Thyroid gland (tissue), 4 donors: ENCODE results near the gene C19orf47.

ENCODE experiments used
- POLR2A ChIP-seq, 2 donors: fragments of 450-650 bp; IDR thresholded peaks; one replicate each; pipeline ENCODE4 v1.6.1; 2017; ENCODE audit warnings: antibody characterized with exemption in 2 of 2, mild to moderate bottlenecking in 2 of 2, moderate library complexity in 1 of 2
- TF ChIP-seq, protein P1 (sequence below), 6 experiments: fragments of 200-600 bp in 3 of 6; fragments of 450-650 bp in 3 of 6; sonication (generic) in 3 of 6; IDR thresholded peaks; one replicate each; pipeline ENCODE4 v1.5.1; 2016 to 2019; ENCODE audit warnings: antibody characterized with exemption in 6 of 6, mild to moderate bottlenecking in 2 of 6, inconsistent platforms in 1 of 6, moderate library complexity in 1 of 6

- TF ChIP-seq, protein P1, sequence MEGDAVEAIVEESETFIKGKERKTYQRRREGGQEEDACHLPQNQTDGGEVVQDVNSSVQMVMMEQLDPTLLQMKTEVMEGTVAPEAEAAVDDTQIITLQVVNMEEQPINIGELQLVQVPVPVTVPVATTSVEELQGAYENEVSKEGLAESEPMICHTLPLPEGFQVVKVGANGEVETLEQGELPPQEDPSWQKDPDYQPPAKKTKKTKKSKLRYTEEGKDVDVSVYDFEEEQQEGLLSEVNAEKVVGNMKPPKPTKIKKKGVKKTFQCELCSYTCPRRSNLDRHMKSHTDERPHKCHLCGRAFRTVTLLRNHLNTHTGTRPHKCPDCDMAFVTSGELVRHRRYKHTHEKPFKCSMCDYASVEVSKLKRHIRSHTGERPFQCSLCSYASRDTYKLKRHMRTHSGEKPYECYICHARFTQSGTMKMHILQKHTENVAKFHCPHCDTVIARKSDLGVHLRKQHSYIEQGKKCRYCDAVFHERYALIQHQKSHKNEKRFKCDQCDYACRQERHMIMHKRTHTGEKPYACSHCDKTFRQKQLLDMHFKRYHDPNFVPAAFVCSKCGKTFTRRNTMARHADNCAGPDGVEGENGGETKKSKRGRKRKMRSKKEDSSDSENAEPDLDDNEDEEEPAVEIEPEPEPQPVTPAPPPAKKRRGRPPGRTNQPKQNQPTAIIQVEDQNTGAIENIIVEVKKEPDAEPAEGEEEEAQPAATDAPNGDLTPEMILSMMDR (IDR thresholded peaks at IDR 0.05) = no peak
- no peak for TF ChIP-seq POLR2A (IDR thresholded peaks at IDR 0.05)
Measured at GRCh38 chr19:40380199-40381037, 32.2 kb upstream of the C19orf47 start.
